GM12878 (cell line): ENCODE data around the gene DENND2C. TPM values are rescaled to one million over a fixed set of nuclear protein-coding genes. Genes with fewer than 3 reads are reported as not detected.

Source experiments
- ATAC-seq: fragments of 200-7000 bp; cut with Tn5 transposase; 3 replicates; pipeline ENCODE4 v1.9.1; 2020; ENCODE audit warnings: mild to moderate bottlenecking, moderate library complexity
- BruUV-seq: library from RNA; stranded (reverse); fragments of 400-500 nt; replicated peaks from 2 replicates; lab custom pipeline; 2021; lab: Mats Ljungman, UMichigan
- CTCF ChIA-PET: fragments of 300-600 bp; sonication (Branson Sonifier 250); formaldehyde crosslinking; extraction: SDS; loops from one replicate; lab custom pipeline; 2021; ENCODE audit warnings: inconsistent platforms; lab: Yijun Ruan, JAX
- POLR2A ChIA-PET: fragments of 350-600 bp; formaldehyde crosslinking; extraction: SDS; loops from one replicate; lab custom pipeline; 2021; ENCODE audit warnings: inconsistent platforms; lab: Charles Lee
- RAD21 ChIA-PET: fragments of 300-600 bp; sonication (Branson Sonifier 250); formaldehyde crosslinking; loops from one replicate; lab custom pipeline; 2023; ENCODE audit warnings: antibody characterized with exemption; ENCODE audit not compliant: unreplicated experiment; lab: Charles Lee
- SMC1A ChIA-PET: fragments of 300-600 bp; sonication (Branson Sonifier 250); formaldehyde crosslinking; loops from one replicate; lab custom pipeline; 2023; ENCODE audit not compliant: unreplicated experiment, uncharacterized antibody; lab: Charles Lee
- DNase-seq: peaks from one replicate; pipeline ENCODE4 v3.0.0-alpha.2; 2011; ENCODE audit warnings: low read depth, low spot score
- FAIRE-seq: peaks from 3 replicates; lab custom pipeline; 2011; peaks lifted over from hg19 to GRCh38; lab: Jason Lieb, UNC
- H2AFZ ChIP-seq: 2 replicates; pipeline ENCODE4 v1.6.0; 2011; ENCODE audit warnings: low read depth, low read length, control low read depth; ENCODE audit not compliant: control insufficient read depth
- H3K27ac ChIP-seq: 2 replicates; pipeline ENCODE4 v1.5.1; 2011; ENCODE audit warnings: control low read depth; ENCODE audit not compliant: control insufficient read depth, insufficient read depth
- H3K27me3 ChIP-seq, 2 experiments: replicated peaks in 1 of 2; 2 replicates each; pipeline versions ENCODE4 v1.6.0 to v1.6.1; 2011; ENCODE audit warnings: low read length in 1 of 2; ENCODE audit not compliant: control insufficient read depth in 2 of 2, insufficient read depth in 2 of 2
- H3K36me3 ChIP-seq, 2 experiments: 2 replicates each; pipeline ENCODE4 v1.5.1; 2011; ENCODE audit warnings: low read length in 1 of 2; ENCODE audit not compliant: control insufficient read depth in 2 of 2, insufficient read depth in 2 of 2
- H3K4me1 ChIP-seq: 2 replicates; pipeline ENCODE4 v1.6.1; 2011; ENCODE audit warnings: mild to moderate bottlenecking, low read length, moderate library complexity, mixed read lengths; ENCODE audit not compliant: control insufficient read depth, insufficient read depth
- H3K4me2 ChIP-seq: 2 replicates; pipeline ENCODE4 v1.6.0; 2011; ENCODE audit warnings: control low read depth; ENCODE audit not compliant: control insufficient read depth, insufficient read depth
- H3K4me3 ChIP-seq: fragments of 200-600 bp; sonication (generic); 2 replicates; pipeline ENCODE4 v1.5.1; 2016
- H3K79me2 ChIP-seq: 2 replicates; pipeline ENCODE4 v1.6.0; 2011; ENCODE audit warnings: low read length; ENCODE audit not compliant: control insufficient read depth, insufficient read depth
- H3K9ac ChIP-seq: 2 replicates; pipeline ENCODE4 v1.8.0; 2011; ENCODE audit warnings: low read length, control low read depth, mixed read lengths; ENCODE audit not compliant: control insufficient read depth, insufficient read depth
- H3K9me3 ChIP-seq: replicated peaks from 3 replicates; pipeline ENCODE4 v1.5.1; 2011; ENCODE audit warnings: mild to moderate bottlenecking, low read length; ENCODE audit not compliant: control insufficient read depth, insufficient read depth
- H4K20me1 ChIP-seq: 2 replicates; pipeline ENCODE4 v1.6.0; 2011; ENCODE audit not compliant: control insufficient read depth, insufficient read depth
- ESRRA ChIP-seq: IDR thresholded peaks from 2 replicates; pipeline ENCODE4 v1.6.1; 2012; ENCODE audit warnings: mild to moderate bottlenecking, low read length, improper control_type of control experiment
- HDAC6 ChIP-seq: fragments of 200-600 bp; sonication (generic); IDR thresholded peaks from one replicate; pipeline ENCODE4 v1.8.0; 2017; ENCODE audit warnings: antibody characterized with exemption; ENCODE audit not compliant: unreplicated experiment
- JUND ChIP-seq: IDR thresholded peaks from 2 replicates; pipeline ENCODE4 v1.6.1; 2012; ENCODE audit warnings: low read depth, mild to moderate bottlenecking, low read length, improper control_type of control experiment, moderate library complexity
- KAT2A ChIP-seq: conservative IDR thresholded peaks from 2 replicates; pipeline ENCODE4 v1.6.1; 2011; ENCODE audit warnings: low read depth, low read length; ENCODE audit not compliant: control insufficient read depth
- MEF2A ChIP-seq: IDR thresholded peaks from 2 replicates; pipeline ENCODE4 v1.6.1; 2011; ENCODE audit warnings: low read depth, mild to moderate bottlenecking, low read length, moderate library complexity; ENCODE audit not compliant: insufficient read depth
- NRF1 ChIP-seq: conservative IDR thresholded peaks from 2 replicates; pipeline ENCODE4 v1.6.1; 2011; ENCODE audit warnings: mild to moderate bottlenecking, low read depth, low read length, improper control_type of control experiment
- PBX3 ChIP-seq: IDR thresholded peaks from 2 replicates; pipeline ENCODE4 v1.6.1; 2011; ENCODE audit warnings: mild to moderate bottlenecking, low read depth, low read length, moderate library complexity; ENCODE audit not compliant: insufficient replicate concordance
- SIX5 ChIP-seq: IDR thresholded peaks from 2 replicates; pipeline ENCODE4 v1.6.1; 2011; ENCODE audit warnings: mild to moderate bottlenecking, low read depth, low read length, moderate library complexity; ENCODE audit not compliant: severe bottlenecking
- SKIL ChIP-seq: fragments of 450-650 bp; IDR thresholded peaks from 2 replicates; pipeline ENCODE4 v1.6.1; 2017; ENCODE audit warnings: mild to moderate bottlenecking, low read depth, inconsistent platforms; ENCODE audit not compliant: poor library complexity, severe bottlenecking
- SREBF1 ChIP-seq: IDR thresholded peaks from 2 replicates; pipeline ENCODE4 v1.6.1; 2012; ENCODE audit warnings: mild to moderate bottlenecking, low read length
- YBX1 ChIP-seq: fragments of 450-650 bp; IDR thresholded peaks from 2 replicates; pipeline ENCODE4 v1.6.1; 2016; ENCODE audit warnings: antibody characterized with exemption
- ZBTB11 ChIP-seq: fragments of 450-650 bp; formaldehyde crosslinking; IDR thresholded peaks from 2 replicates; pipeline ENCODE4 v1.5.0; 2022; ENCODE audit warnings: mild to moderate bottlenecking, missing genetic modification characterization
- ZNF217 ChIP-seq: fragments of 450-650 bp; IDR thresholded peaks from 2 replicates; pipeline ENCODE4 v1.6.1; 2017; ENCODE audit warnings: antibody characterized with exemption, mild to moderate bottlenecking
- ZNF384 ChIP-seq: IDR thresholded peaks from 2 replicates; pipeline ENCODE4 v1.6.1; 2012; ENCODE audit warnings: low read depth, mild to moderate bottlenecking, low read length, improper control_type of control experiment, borderline replicate concordance
- ZZZ3 ChIP-seq: IDR thresholded peaks from 2 replicates; pipeline ENCODE4 v1.6.1; 2011; ENCODE audit warnings: low read depth; ENCODE audit not compliant: control insufficient read depth, insufficient read length
- WGBS: methylation state at CpG from one replicate; pipeline ENCODE4 v1.1.6; 2016; ENCODE audit warnings: low lambda C conversion rate; ENCODE audit not compliant: insufficient replicate concordance, insufficient coverage; ENCODE audit errors: missing lambda C conversion rate; 5-methylcytosine and 5-hydroxymethylcytosine counted together
- in situ Hi-C: fragments of 300-500 bp; cut with MboI; formaldehyde crosslinking; loops from 9 replicates; pipeline ENCODE4 v1.14.3; 2018; ENCODE audit warnings: mixed read lengths
- intact Hi-C: fragments of 100-400 bp; cut with micrococcal nuclease; formaldehyde crosslinking; loops from one replicate; pipeline ENCODE4 v1.14.2; 2022; ENCODE audit not compliant: unreplicated experiment
- polyA plus RNA-seq, 11 experiments: library from polyadenylated mRNA; depleted of rRNA in 4 of 11; unstranded in 6 of 11; stranded (reverse) in 5 of 11; fragments of >200 nt; fragmentation: Nextera tagmentation in 4 of 11; fragmentation: Illumina TruSeq in 1 of 11; extraction: Ambion mirVana in 4 of 11; extraction: Trizol in 1 of 11; gene quantifications; 1 replicate in 1 of 11; 2 replicates in 10 of 11; pipeline versions ENCODE4 v1.2.1 to v1.2.3, GENCODE V29; 2011 to 2016; ENCODE audit warnings: inconsistent platforms in 2 of 11, missing spikeins in 2 of 11, low read depth in 1 of 11
- total RNA-seq, 4 experiments: library from RNA; depleted of rRNA in 3 of 4; stranded (reverse); fragments of >200 nt in 3 of 4; fragmentation: Illumina TruSeq in 1 of 4; extraction: Trizol in 1 of 4; gene quantifications; 2 replicates each; pipeline versions ENCODE4 v1.2.1 to v1.2.3, GENCODE V29; 2013 to 2021
- TF ChIP-seq, protein P1 (sequence below): fragments of 450-650 bp; IDR thresholded peaks from 2 replicates; pipeline ENCODE4 v1.6.1; 2018; ENCODE audit warnings: borderline replicate concordance, mild to moderate bottlenecking; ENCODE audit not compliant: partially characterized antibody

DENND2C gene
- total and polyA plus RNA-seq, 10 of the 15 experiments (the other 5 are each of a cell fraction or from before 2014, with no cell fraction given): 0.01 to 0.10 (median 0.06) TPM; not detected in 3

- no peaks in the 10 kb centered on the region for H3K27me3 ChIP-seq
- no peaks in the 10 kb centered on the region for H3K9me3 ChIP-seq
- SMC1A ChIA-PET: interaction anchor here (1.5 kb wide), 1 partner anchor 10 kb away, joined by 6 read pairs; no protein-coding TSS in a partner anchor
- in situ Hi-C loops: no loop called here
- peaks cover 3 to 34% of the 10 kb centered on the region in 2 experiments for H3K36me3 ChIP-seq
- no peak overlapping the region for H3K27ac ChIP-seq
- intact Hi-C loops: no loop called here
- no peak overlapping the region for H2AFZ ChIP-seq
- ATAC-seq (no peak), DNase-seq (no peak), FAIRE-seq (no peak)
- POLR2A ChIA-PET: no interaction called here
- CTCF ChIA-PET: interaction anchor here (1.1 kb wide), 1 partner anchor 361 kb away, joined by 3 read pairs; no protein-coding TSS in a partner anchor
- peaks cover 16% of the 10 kb centered on the region for H3K79me2 ChIP-seq
- no peaks in the 10 kb centered on the region for H3K4me1 ChIP-seq
- H3K4me2 ChIP-seq: no peak overlapping the region
- RAD21 ChIA-PET: no interaction called here
- H3K4me3 ChIP-seq: no peak overlapping the region
- BruUV-seq: no TSS peak
- 89% methylated on average over 3 of the region's 3 CpGs for WGBS
- no peaks in the 10 kb centered on the region for H4K20me1 ChIP-seq
- no peak overlapping the region for H3K9ac ChIP-seq
- TF ChIP-seq NRF1 (no peak), JUND (no peak), YBX1 (no peak), SKIL (no peak), MEF2A (no peak), ZZZ3 (no peak), ESRRA (no peak), SIX5 (no peak), SREBF1 (no peak), ZBTB11 (CRISPR knock-in tag) (no peak), PBX3 (no peak), HDAC6 (no peak), ZNF384 (no peak), KAT2A (no peak), ZNF217 (no peak)
- TF ChIP-seq, protein P1, sequence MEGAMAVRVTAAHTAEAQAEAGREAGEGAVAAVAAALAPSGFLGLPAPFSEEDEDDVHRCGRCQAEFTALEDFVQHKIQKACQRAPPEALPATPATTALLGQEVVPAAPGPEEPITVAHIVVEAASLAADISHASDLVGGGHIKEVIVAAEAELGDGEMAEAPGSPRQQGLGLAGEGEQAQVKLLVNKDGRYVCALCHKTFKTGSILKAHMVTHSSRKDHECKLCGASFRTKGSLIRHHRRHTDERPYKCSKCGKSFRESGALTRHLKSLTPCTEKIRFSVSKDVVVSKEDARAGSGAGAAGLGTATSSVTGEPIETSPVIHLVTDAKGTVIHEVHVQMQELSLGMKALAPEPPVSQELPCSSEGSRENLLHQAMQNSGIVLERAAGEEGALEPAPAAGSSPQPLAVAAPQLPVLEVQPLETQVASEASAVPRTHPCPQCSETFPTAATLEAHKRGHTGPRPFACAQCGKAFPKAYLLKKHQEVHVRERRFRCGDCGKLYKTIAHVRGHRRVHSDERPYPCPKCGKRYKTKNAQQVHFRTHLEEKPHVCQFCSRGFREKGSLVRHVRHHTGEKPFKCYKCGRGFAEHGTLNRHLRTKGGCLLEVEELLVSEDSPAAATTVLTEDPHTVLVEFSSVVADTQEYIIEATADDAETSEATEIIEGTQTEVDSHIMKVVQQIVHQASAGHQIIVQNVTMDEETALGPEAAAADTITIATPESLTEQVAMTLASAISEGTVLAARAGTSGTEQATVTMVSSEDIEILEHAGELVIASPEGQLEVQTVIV: no peak
Observed at GRCh38 chr1:114710360-114710759, 40.5 kb upstream of the DENND2C start.
